Keratinocyte (primary cell): Measurements from ENCODE around the gene CC2D2A.

ENCODE experiments used
- EZH2 ChIP-seq: IDR thresholded peaks from one replicate; pipeline ENCODE4 v1.6.1; 2012; ENCODE audit warnings: inconsistent platforms, mild to moderate bottlenecking, low read length, moderate library complexity
- TF ChIP-seq, protein P1 (sequence below), 3 experiments: IDR thresholded peaks in 1 of 3; conservative IDR thresholded peaks in 1 of 3; optimal IDR thresholded peaks in 1 of 3; 2 replicates in 2 of 3; 3 replicates in 1 of 3; pipeline versions ENCODE3 to v1.5.1; 2011; ENCODE audit warnings: low read length in 3 of 3, mild to moderate bottlenecking in 3 of 3, moderate library complexity in 2 of 3, control low read depth in 1 of 3, inconsistent platforms in 1 of 3; ENCODE audit not compliant: insufficient read depth in 2 of 3; ENCODE audit errors: extremely low read depth in 1 of 3

DNA sequence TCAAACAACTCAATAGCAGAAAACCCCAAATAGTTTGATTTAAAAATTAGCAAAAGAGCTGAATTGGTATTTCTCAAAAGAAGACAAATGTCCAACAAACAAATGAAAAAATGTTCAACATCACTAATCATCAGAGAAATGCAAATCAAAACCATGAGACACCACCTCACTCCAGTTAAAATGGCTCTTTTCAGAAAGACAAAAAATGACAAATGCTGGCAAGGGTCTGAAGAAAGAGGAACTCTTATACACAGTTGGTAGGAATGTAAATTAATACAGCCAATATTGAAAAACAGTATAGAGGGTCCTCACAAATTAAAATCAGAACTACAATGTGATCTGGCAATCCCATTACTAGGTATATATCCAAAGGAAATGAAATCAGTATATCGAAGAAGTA, 115.1 kb downstream of the CC2D2A start:
- TF ChIP-seq, protein P1, sequence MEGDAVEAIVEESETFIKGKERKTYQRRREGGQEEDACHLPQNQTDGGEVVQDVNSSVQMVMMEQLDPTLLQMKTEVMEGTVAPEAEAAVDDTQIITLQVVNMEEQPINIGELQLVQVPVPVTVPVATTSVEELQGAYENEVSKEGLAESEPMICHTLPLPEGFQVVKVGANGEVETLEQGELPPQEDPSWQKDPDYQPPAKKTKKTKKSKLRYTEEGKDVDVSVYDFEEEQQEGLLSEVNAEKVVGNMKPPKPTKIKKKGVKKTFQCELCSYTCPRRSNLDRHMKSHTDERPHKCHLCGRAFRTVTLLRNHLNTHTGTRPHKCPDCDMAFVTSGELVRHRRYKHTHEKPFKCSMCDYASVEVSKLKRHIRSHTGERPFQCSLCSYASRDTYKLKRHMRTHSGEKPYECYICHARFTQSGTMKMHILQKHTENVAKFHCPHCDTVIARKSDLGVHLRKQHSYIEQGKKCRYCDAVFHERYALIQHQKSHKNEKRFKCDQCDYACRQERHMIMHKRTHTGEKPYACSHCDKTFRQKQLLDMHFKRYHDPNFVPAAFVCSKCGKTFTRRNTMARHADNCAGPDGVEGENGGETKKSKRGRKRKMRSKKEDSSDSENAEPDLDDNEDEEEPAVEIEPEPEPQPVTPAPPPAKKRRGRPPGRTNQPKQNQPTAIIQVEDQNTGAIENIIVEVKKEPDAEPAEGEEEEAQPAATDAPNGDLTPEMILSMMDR (optimal IDR thresholded peaks at IDR 0.05 in 1 of 3, IDR thresholded peaks at IDR 0.05 in 1 of 3, conservative IDR thresholded peaks at IDR 0.05 in 1 of 3; ENCODE audit: extremely low read depth in 1 of 3, insufficient read depth in 2 of 3, low read length in 3 of 3): no peak
- TF ChIP-seq EZH2: no peak
